GM10266 (cell line): ENCODE results near the gene SMYD3.

Experiments
- DNase-seq: peaks from one replicate; pipeline ENCODE4 v3.0.0; 2012; ENCODE audit errors: extremely low spot score
- TF ChIP-seq, protein P1 (sequence below): IDR thresholded peaks from 2 replicates; pipeline ENCODE4 v1.5.1; 2012; ENCODE audit warnings: mild to moderate bottlenecking, low read depth; ENCODE audit not compliant: control insufficient read depth, insufficient read depth; ENCODE audit errors: missing control alignments

SMYD3 gene

GRCh38 chr1:246418565-246419312 is 88.3 kb downstream of the SMYD3 start:
- DNase-seq: no peak
- TF ChIP-seq, protein P1, sequence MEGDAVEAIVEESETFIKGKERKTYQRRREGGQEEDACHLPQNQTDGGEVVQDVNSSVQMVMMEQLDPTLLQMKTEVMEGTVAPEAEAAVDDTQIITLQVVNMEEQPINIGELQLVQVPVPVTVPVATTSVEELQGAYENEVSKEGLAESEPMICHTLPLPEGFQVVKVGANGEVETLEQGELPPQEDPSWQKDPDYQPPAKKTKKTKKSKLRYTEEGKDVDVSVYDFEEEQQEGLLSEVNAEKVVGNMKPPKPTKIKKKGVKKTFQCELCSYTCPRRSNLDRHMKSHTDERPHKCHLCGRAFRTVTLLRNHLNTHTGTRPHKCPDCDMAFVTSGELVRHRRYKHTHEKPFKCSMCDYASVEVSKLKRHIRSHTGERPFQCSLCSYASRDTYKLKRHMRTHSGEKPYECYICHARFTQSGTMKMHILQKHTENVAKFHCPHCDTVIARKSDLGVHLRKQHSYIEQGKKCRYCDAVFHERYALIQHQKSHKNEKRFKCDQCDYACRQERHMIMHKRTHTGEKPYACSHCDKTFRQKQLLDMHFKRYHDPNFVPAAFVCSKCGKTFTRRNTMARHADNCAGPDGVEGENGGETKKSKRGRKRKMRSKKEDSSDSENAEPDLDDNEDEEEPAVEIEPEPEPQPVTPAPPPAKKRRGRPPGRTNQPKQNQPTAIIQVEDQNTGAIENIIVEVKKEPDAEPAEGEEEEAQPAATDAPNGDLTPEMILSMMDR: no peak

DNA sequence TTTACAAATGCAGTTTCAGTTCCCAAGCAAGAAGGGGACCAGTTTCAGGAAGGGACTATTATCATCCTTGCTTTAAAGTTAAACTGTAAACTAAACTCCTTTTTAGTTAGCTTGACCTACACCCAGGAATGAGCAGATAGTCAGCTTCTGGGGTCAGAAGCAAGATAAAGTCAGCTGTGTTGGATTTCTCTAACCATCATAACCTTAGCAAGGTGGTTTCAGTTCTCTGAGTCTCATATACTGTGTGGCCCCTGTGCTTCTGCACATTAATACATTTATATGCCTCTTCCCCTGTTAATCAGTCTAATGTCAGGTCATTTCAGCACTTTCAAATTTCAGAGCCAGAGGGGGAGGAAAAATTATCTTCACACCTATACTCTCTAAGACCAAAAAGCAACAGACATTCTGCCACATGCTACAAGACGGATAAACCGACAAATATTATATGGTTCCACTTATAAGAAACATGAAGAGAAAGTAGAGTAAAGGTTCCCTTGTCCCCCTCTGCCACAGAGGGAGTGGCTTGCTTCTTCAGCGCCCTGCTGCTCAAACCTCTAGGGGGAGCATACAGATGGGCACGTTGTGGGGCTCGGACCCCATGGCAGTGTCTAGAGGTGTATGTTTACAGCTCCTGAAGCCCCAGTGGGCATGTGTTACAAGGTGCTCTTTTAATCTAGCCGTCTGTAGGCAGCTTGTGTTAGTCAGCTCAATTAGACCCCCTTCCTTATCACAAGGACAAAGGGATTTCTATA is 89.1 kb downstream of the SMYD3 start:
- no peak for DNase-seq
- TF ChIP-seq, protein P1: no peak

DNA sequence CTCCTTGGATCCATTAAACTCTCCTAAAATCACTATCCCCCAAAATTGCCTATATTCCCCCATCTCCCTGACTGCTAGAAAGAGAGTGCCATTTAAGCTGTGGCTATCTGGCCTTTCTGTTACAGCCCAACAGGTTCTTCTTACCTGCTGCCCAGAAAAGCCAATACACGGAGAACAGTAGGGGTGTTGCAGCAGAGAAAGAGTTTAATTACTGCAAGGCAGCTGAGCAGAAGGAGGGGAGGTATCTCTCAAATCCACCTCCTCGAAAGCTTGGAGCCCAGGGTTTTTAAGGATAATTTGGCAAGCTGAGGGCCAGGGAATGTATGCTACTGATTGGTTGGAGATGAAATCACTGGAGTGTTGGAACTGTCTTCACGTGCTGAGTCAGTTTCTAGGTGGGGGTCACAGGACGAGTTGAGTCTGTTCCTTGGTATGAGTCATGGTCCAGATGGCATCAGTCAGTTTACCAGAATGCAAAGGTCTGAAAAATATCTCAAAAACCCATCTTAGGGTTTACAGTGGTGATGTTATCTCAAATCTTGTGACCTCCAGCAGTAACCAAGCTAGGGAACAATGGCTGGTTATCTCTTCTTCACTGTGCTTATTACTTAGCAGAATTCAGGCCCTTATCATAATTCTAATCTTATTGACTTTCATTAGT is 89.8 kb downstream of the SMYD3 start:
- DNase-seq: no peak
- TF ChIP-seq, protein P1: no peak

DNA sequence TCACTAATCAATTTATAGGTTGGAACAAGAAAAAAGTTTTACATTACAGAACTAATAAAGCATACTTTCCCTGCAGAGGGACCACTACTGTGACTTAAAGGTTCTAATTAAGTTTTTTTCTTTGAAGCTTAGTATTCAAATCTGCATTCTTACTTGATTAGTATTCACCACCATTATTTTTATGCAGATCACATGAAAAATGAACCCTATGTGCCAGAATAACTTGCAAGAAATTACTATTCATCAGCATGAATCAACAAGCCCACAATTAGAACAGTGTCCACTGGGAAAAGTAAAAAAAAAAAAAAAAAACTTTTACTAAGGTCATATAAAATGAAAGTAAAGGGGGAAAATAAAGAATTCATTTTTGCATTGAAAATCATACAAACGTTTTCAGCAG is 90.8 kb downstream of the SMYD3 start:
- TF ChIP-seq, protein P1: no peak
- no peak for DNase-seq

- TF ChIP-seq, protein P1: no peak
Measured at GRCh38 chr1:246415028-246415427, 92.1 kb downstream of the SMYD3 start.

DNA sequence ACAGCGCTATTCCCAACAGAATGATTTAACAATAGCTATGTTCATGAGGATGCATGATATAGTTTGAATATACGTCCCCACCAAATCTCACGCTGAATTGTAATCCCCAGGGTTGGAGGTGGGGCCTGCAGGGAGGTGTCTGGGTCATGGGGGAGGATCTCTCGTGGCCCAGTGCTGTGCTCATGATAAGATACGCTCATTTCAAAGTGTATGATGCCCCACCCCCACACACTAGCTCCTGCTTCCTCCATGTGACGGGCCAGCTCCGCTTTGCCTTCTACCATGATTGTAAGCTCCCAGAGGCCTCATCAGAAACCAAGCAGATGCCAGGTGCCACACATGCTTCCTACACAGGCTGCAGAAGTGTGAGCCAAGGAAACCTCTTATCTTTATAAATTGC is 93.6 kb downstream of the SMYD3 start:
- TF ChIP-seq, protein P1: no peak
- DNase-seq: no peak

More at GRCh38 chr1:246415028-246415427, 92.1 kb downstream of the SMYD3 start:
- DNase-seq: no peak
